ENCODE data around the gene STK32C. TPM values are rescaled to one million over a fixed set of nuclear protein-coding genes. Genes with fewer than 3 reads are reported as not detected.

The STK32C gene
- total and polyA plus RNA-seq, 7 donors = 4.3 to 12.8 (median 8.4) TPM

GRCh38 chr10:132264966-132265889, 42.5 kb downstream of the STK32C start:
- WGBS, 2 donors = 62 to 74% methylated on average over 32 of the region's 32 CpGs
- Histone ChIP-seq H3K27me3 (no peaks in the 10 kb centered on the region), H3K4me1 (peaks cover 0 to 19% (median 12%) of the 10 kb centered on the region in 4 donors), H3K9me3 (no peaks in the 10 kb centered on the region), H3K36me3 (no peaks in the 10 kb centered on the region), H3K27ac (peak overlapping the region in 3 of 4 donors; percentile 55 to 71 (median 66)), H3K4me3 (peak overlapping the region in 2 of 4 donors; percentile 6 to 17)
- intact Hi-C loops (cut with DNase I) = no loop called here
- DNase-seq = no peak
- no peak for TF ChIP-seq CTCF (IDR thresholded peaks at IDR 0.05)
- TF ChIP-seq EP300 (IDR thresholded peaks at IDR 0.05) = no peak
- no peak for TF ChIP-seq POLR2AphosphoS5 (IDR thresholded peaks at IDR 0.05)
- no peak for TF ChIP-seq POLR2A (IDR thresholded peaks at IDR 0.05)

GRCh38 chr10:132264306-132264950, 43.3 kb downstream of the STK32C start:
- 81 to 89% methylated on average over 16 of the region's 16 CpGs for WGBS, 2 donors
- no peaks in the 10 kb centered on the region for H3K27me3 ChIP-seq
- TF ChIP-seq POLR2AphosphoS5 (IDR thresholded peaks at IDR 0.05) (no peak), POLR2A (IDR thresholded peaks at IDR 0.05) (no peak), CTCF (IDR thresholded peaks at IDR 0.05) (no peak), EP300 (IDR thresholded peaks at IDR 0.05) (no peak)
- intact Hi-C loops (cut with DNase I) = no loop called here
- H3K4me3 ChIP-seq = no peak overlapping the region
- no peaks in the 10 kb centered on the region for H3K36me3 ChIP-seq
- H3K9me3 ChIP-seq = no peaks in the 10 kb centered on the region
- no peak for DNase-seq
- H3K4me1 ChIP-seq = peaks cover 0 to 19% (median 12%) of the 10 kb centered on the region in 4 donors
- no peak overlapping the region for H3K27ac ChIP-seq

GRCh38 chr10:132263866-132264265, 43.9 kb downstream of the STK32C start:
- 85 to 89% methylated on average over 9 of the region's 9 CpGs for WGBS, 2 donors
- Histone ChIP-seq H3K27ac (no peak overlapping the region), H3K9me3 (no peaks in the 10 kb centered on the region), H3K4me1 (peaks cover 0 to 19% (median 12%) of the 10 kb centered on the region in 4 donors), H3K4me3 (no peak overlapping the region), H3K27me3 (no peaks in the 10 kb centered on the region), H3K36me3 (no peaks in the 10 kb centered on the region)
- DNase-seq = no peak
- TF ChIP-seq CTCF (IDR thresholded peaks at IDR 0.05) = no peak
- intact Hi-C loops (cut with DNase I) = no loop called here

- intact Hi-C loops (cut with DNase I) = no loop called here
- no peaks in the 10 kb centered on the region for H3K9me3 ChIP-seq
These were observed 47.9 kb downstream of the STK32C start for GRCh38 chr10:132259702-132260482.

More at GRCh38 chr10:132259702-132260482, 47.9 kb downstream of the STK32C start:
- TF ChIP-seq CTCF (IDR thresholded peaks at IDR 0.05) = no peak
- WGBS, 2 donors = 89 to 93% methylated on average over 27 of the region's 27 CpGs
- H3K27ac ChIP-seq = no peak overlapping the region
- DNase-seq = no peak
- peaks cover 0 to 3% (median 1%) of the 10 kb centered on the region in 4 donors for H3K4me1 ChIP-seq
- no peaks in the 10 kb centered on the region for H3K36me3 ChIP-seq
- no peaks in the 10 kb centered on the region for H3K27me3 ChIP-seq
- H3K4me3 ChIP-seq = no peak overlapping the region
